OCI-LY1 (cell line): ENCODE data around the gene JAK1.

Experiments
- H2AFZ ChIP-seq: fragments of 200-600 bp; sonication (generic), shearing (Covaris generic); 2 replicates; pipeline ENCODE4 v1.6.0; 2014; ENCODE audit warnings: antibody characterized with exemption, mild to moderate bottlenecking, low read length
- H3F3A ChIP-seq: fragments of 200-600 bp; sonication (generic), shearing (Covaris generic); 2 replicates; pipeline ENCODE4 v1.6.0; 2014; ENCODE audit warnings: mild to moderate bottlenecking, antibody characterized with exemption, low read length, moderate library complexity; ENCODE audit not compliant: insufficient read depth
- H3K27ac ChIP-seq: fragments of 200-600 bp; sonication (generic); 2 replicates; pipeline ENCODE4 v1.5.1; 2014; ENCODE audit warnings: low read length, mixed run types, mild to moderate bottlenecking, low read depth; ENCODE audit not compliant: poor library complexity, severe bottlenecking
- H3K27me3 ChIP-seq: fragments of 200-600 bp; sonication (generic); 2 replicates; pipeline ENCODE4 v1.6.0; 2014; ENCODE audit warnings: antibody characterized with exemption, mild to moderate bottlenecking, low read length, moderate library complexity; ENCODE audit not compliant: insufficient read depth
- H3K36me3 ChIP-seq: fragments of 200-600 bp; sonication (generic); 2 replicates; pipeline ENCODE4 v1.6.1; 2014; ENCODE audit warnings: mild to moderate bottlenecking, antibody characterized with exemption, low read length, moderate library complexity, mixed read lengths; ENCODE audit not compliant: insufficient read depth
- H3K4me1 ChIP-seq: fragments of 200-600 bp; sonication (generic); 2 replicates; pipeline ENCODE4 v1.5.1; 2014; ENCODE audit warnings: mild to moderate bottlenecking, low read length, moderate library complexity; ENCODE audit not compliant: insufficient read depth, severe bottlenecking
- H3K4me2 ChIP-seq: fragments of 200-600 bp; sonication (generic), shearing (Covaris generic); 2 replicates; pipeline ENCODE4 v1.6.1; 2014; ENCODE audit warnings: low read length
- H3K4me3 ChIP-seq: fragments of 200-600 bp; sonication (generic); 2 replicates; pipeline ENCODE4 v1.5.1; 2014; ENCODE audit warnings: low read length, low read depth, mild to moderate bottlenecking, mixed read lengths; ENCODE audit not compliant: poor library complexity, severe bottlenecking
- H3K79me2 ChIP-seq: fragments of 200-600 bp; shearing (Covaris generic); 2 replicates; pipeline ENCODE4 v1.6.1; 2016; ENCODE audit warnings: mixed run types, low read length, mixed read lengths; ENCODE audit not compliant: insufficient read depth
- H3K9ac ChIP-seq: fragments of 200-600 bp; sonication (generic), shearing (Covaris generic); 2 replicates; pipeline ENCODE4 v1.6.1; 2014; ENCODE audit warnings: mild to moderate bottlenecking, low read length, mixed read lengths
- H3K9me2 ChIP-seq: fragments of 200-600 bp; sonication (generic), shearing (Covaris generic); 2 replicates; pipeline ENCODE4 v1.6.1; 2014; ENCODE audit warnings: low read depth, mild to moderate bottlenecking, low read length, mixed read lengths
- H3K9me3 ChIP-seq: fragments of 200-600 bp; shearing (Covaris generic); 2 replicates; pipeline ENCODE4 v1.6.1; 2014; ENCODE audit warnings: low read length, mixed read lengths
- H4K20me1 ChIP-seq: fragments of 200-600 bp; sonication (generic), shearing (Covaris generic); 2 replicates; pipeline ENCODE4 v1.6.0; 2016; ENCODE audit warnings: mild to moderate bottlenecking, low read length; ENCODE audit not compliant: insufficient read depth
- EZH2 ChIP-seq: fragments of 200-600 bp; sonication (generic), shearing (Covaris generic); IDR thresholded peaks from 2 replicates; pipeline ENCODE4 v1.8.0; 2017; ENCODE audit warnings: borderline replicate concordance, mixed run types, mild to moderate bottlenecking, antibody characterized with exemption, low read length, moderate library complexity, mixed read lengths
- TF ChIP-seq, protein P1 (sequence below): fragments of 200-600 bp; sonication (generic), shearing (Covaris generic); IDR thresholded peaks from 2 replicates; pipeline ENCODE4 v1.5.1; 2017; ENCODE audit warnings: mild to moderate bottlenecking, antibody characterized with exemption, low read length, moderate library complexity, mixed read lengths

Gene JAK1

DNA sequence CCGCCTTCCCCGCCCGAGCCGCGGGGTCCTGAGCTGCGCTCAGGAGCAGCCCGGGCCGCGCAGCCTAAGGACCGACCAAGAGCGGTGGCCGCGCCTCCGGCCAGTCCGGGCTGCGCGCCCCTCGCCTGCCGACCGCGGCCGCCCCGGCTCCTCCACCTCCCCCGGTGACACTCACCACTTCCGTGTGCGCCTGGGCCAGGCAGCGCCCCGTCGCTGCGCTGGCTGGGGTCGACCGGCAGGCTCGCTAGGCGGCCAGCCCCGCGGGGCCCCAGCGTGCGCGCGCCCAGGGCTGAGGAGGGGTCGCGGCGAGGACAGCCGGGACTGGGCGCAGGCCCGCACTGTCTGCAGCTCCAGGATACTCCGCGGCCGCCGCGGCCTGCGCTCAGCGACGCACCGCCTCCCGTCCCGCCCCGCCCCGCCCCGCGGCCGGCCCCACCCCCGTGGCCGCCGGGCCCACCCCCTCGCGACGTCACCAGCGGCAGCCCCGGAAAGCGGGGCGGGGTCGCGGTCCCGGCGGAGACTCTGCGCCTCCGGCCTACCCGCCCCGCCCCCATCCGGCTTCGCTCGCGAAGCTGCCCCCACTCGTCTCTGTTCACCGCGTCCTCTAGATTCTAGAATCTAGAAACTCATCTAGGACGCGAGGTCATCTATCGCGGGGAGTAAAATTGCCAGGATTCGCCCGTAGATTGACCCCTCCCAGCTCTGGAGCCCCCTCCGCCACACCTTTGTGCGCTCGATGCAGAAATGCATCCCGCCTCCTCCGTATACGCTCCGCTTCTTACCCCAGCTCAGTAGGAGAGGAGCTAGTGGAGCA, at the start of gene JAK1:
Gene JAK1, minus strand, starts transcription at position 392 of the 814 bp plus-strand sequence. CDS start 80,285 bp downstream, outside the sequence.
- no peaks in the 10 kb centered on the region for H3K36me3 ChIP-seq
- H3K4me1 ChIP-seq = peaks cover 41% of the 10 kb centered on the region
- peak within 1 kb of the TSS; percentile 93 for H3K4me3 ChIP-seq
- no peak within 1 kb of the TSS for H3K27ac ChIP-seq
- TF ChIP-seq, protein P1, sequence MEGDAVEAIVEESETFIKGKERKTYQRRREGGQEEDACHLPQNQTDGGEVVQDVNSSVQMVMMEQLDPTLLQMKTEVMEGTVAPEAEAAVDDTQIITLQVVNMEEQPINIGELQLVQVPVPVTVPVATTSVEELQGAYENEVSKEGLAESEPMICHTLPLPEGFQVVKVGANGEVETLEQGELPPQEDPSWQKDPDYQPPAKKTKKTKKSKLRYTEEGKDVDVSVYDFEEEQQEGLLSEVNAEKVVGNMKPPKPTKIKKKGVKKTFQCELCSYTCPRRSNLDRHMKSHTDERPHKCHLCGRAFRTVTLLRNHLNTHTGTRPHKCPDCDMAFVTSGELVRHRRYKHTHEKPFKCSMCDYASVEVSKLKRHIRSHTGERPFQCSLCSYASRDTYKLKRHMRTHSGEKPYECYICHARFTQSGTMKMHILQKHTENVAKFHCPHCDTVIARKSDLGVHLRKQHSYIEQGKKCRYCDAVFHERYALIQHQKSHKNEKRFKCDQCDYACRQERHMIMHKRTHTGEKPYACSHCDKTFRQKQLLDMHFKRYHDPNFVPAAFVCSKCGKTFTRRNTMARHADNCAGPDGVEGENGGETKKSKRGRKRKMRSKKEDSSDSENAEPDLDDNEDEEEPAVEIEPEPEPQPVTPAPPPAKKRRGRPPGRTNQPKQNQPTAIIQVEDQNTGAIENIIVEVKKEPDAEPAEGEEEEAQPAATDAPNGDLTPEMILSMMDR = no peak
- no peak for TF ChIP-seq EZH2
- peak within 1 kb of the TSS; percentile 87 for H3K4me2 ChIP-seq
- H4K20me1 ChIP-seq = no peaks in the 10 kb centered on the region; the same call in 1 of the 2 replicates
- no peaks in the 10 kb centered on the region for H3K79me2 ChIP-seq
- H3K9me3 ChIP-seq = no peaks in the 10 kb centered on the region
- no peaks in the 10 kb centered on the region for H3F3A ChIP-seq
- peak within 1 kb of the TSS; percentile 39; the same call in 1 of the 2 replicates for H2AFZ ChIP-seq
- H3K9me2 ChIP-seq = no peaks in the 10 kb centered on the region
- peak within 1 kb of the TSS; percentile 71 for H3K9ac ChIP-seq
- no peaks in the 10 kb centered on the region; the same call in 1 of the 2 replicates for H3K27me3 ChIP-seq

DNA sequence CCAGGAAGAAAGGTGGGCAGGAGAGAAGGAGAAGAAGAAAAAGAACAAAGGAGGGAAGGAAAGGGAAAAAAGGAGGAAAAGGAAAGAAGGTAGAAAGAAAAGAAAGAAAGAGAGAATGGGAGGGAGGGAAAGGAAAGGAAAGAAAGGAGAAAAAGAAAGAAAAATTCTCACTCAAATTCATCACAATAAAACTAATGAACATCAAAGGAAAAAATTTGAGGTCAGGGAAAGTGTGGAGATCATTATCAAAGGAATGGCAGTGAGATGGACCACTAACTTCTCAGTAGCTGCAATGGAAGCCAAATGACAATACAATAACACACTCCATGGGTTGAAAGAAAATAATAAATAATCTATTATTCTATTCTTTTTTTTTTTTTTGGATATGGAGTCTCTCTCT, 48.0 kb upstream of the JAK1 start:
- no peak overlapping the region for H3K4me2 ChIP-seq
- no peak for TF ChIP-seq EZH2
- TF ChIP-seq, protein P1 = no peak
- H3F3A ChIP-seq = no peaks in the 10 kb centered on the region
- no peaks in the 10 kb centered on the region for H3K9me2 ChIP-seq
- no peaks in the 10 kb centered on the region for H3K79me2 ChIP-seq
- H3K4me3 ChIP-seq = no peak overlapping the region
- no peaks in the 10 kb centered on the region for H4K20me1 ChIP-seq
- no peaks in the 10 kb centered on the region for H3K9me3 ChIP-seq
- no peak overlapping the region for H2AFZ ChIP-seq
- no peaks in the 10 kb centered on the region for H3K27me3 ChIP-seq
- no peaks in the 10 kb centered on the region for H3K36me3 ChIP-seq
- no peaks in the 10 kb centered on the region for H3K4me1 ChIP-seq
- no peak overlapping the region for H3K27ac ChIP-seq
- no peak overlapping the region for H3K9ac ChIP-seq

DNA sequence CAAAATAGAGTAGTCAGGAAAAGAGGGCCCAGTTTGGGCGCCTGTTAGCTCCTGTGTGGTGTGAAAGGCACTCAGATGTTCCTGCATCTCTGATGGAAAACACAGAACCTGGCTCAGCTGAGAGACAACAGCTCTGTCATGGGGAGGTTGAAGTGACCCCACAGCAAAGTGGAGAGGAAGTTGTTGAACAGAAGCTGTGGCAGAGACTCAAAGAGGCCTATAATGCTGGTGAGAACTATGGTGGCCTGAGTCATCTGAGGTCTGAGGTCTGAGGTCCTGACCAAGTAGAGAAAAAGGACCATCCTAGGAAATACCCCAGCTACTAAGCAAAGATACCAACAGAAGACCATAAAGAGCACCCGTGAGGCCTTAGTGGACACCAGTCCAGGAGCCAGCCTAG, 45.6 kb upstream of the JAK1 start:
- H4K20me1 ChIP-seq = no peaks in the 10 kb centered on the region
- no peaks in the 10 kb centered on the region for H3K9me2 ChIP-seq
- H3K27me3 ChIP-seq = no peaks in the 10 kb centered on the region
- H3F3A ChIP-seq = no peaks in the 10 kb centered on the region
- no peak overlapping the region for H3K4me2 ChIP-seq
- no peak overlapping the region for H3K27ac ChIP-seq
- no peaks in the 10 kb centered on the region for H3K36me3 ChIP-seq
- no peaks in the 10 kb centered on the region for H3K4me1 ChIP-seq
- no peaks in the 10 kb centered on the region for H3K79me2 ChIP-seq
- H2AFZ ChIP-seq = no peak overlapping the region
- no peak for TF ChIP-seq EZH2
- TF ChIP-seq, protein P1 = no peak
- no peaks in the 10 kb centered on the region for H3K9me3 ChIP-seq
- no peak overlapping the region for H3K9ac ChIP-seq
- no peak overlapping the region for H3K4me3 ChIP-seq
